Measurements from ENCODE around the gene PKN3.

PKN3 gene

DNA sequence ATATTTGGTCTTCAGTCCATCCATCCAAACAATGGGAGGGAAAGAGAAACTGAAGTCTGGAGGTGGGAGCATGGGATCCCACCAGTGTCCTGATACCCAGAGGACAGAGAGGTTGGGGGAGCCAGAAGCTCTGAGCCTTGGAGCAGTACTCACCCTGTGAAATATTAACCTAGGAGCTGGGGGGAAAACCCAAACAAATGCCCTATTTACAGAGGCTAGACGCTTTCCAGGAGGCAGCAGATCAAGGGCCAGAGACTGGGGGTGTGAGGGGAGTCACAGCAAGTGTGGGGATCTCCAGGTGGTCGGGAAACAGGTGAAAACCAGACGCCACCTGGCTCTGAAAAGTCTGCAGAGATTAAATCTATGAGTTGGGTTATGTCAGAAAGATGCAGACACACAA is 63.2 kb downstream of the PKN3 start:
- no peak overlapping the region for H3K9ac ChIP-seq (ENCODE audit: low read depth, low read length)
- H3K4me1 ChIP-seq (ENCODE audit: insufficient read depth, low read length): peaks cover 9% of the 10 kb centered on the region; the same call in 1 of the 2 replicates
- H3K9me3 ChIP-seq (ENCODE audit: control insufficient read depth, insufficient read depth, low read length): no peaks in the 10 kb centered on the region
- no peaks in the 10 kb centered on the region for H3K36me3 ChIP-seq (ENCODE audit: insufficient read depth, low read length)

DNA sequence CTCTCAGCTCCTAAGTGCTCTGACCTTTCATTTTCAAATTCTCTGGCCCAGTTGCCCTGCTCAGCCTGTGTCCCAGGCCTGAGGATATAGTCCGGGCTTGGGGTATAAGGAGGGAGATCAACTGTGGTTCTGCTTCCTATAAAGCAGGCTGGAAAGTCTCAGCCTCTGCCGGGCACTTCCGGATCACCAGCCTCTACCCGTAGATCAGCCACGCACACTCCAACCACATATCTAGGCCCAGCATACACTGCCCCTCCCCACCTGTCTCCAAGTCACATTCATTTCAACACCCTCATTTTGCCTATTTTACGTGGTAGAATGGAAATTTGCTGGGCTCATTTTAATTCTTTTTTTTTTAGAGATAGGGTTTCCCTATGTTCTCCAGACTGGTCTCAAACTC is 66.3 kb downstream of the PKN3 start:
- peaks cover 9% of the 10 kb centered on the region; the same call in 1 of the 2 replicates for H3K4me1 ChIP-seq (ENCODE audit: insufficient read depth, low read length)
- H3K9me3 ChIP-seq (ENCODE audit: control insufficient read depth, insufficient read depth, low read length): no peaks in the 10 kb centered on the region
- H3K36me3 ChIP-seq (ENCODE audit: insufficient read depth, low read length): no peaks in the 10 kb centered on the region
- H3K9ac ChIP-seq (ENCODE audit: low read depth, low read length): no peak overlapping the region

Data from ES-I3 (cell line).